Activated CD8-positive, alpha-beta T cell treated with anti-CD3 and anti-CD28 coated beads, Interleukin-2, amount 10 ng/mL, durations not matched to agents 7 days and 5 days (primary cell): Measurements from ENCODE around the gene TJP1. TPM values are rescaled to one million over a fixed set of nuclear protein-coding genes. Genes with fewer than 3 reads are reported as not detected.

Experiments
- ATAC-seq: fragments of 150-1000 bp; cut with Tn5 transposase; one replicate; pipeline ENCODE4 v1.10.0; 2021; ENCODE audit warnings: moderate library complexity
- CTCF ChIA-PET: fragments of 350-600 bp; sonication (Branson Sonifier 250); formaldehyde crosslinking; loops from one replicate; lab custom pipeline; 2021; ENCODE audit warnings: antibody characterized with exemption; lab: Charles Lee
- POLR2A ChIA-PET: fragments of 350-600 bp; sonication (Branson Sonifier 250); formaldehyde crosslinking; loops from one replicate; lab custom pipeline; 2021; ENCODE audit warnings: antibody characterized with exemption; lab: Charles Lee
- DNase-seq: peaks from one replicate; pipeline ENCODE4 v3.0.0-alpha.2; 2020
- H3K27ac Mint-ChIP-seq: one replicate; pipeline ENCODE4 v1.8.0; 2021; ENCODE audit warnings: mild to moderate bottlenecking, mixed read lengths
- H3K27me3 Mint-ChIP-seq: one replicate; pipeline ENCODE4 v1.8.0; 2021; ENCODE audit warnings: low read depth, mixed read lengths
- H3K36me3 Mint-ChIP-seq: one replicate; pipeline ENCODE4 v1.8.0; 2021; ENCODE audit warnings: low read depth, mixed read lengths
- H3K4me1 Mint-ChIP-seq: one replicate; pipeline ENCODE4 v1.8.0; 2021; ENCODE audit warnings: low read depth, mixed read lengths
- H3K4me3 Mint-ChIP-seq: one replicate; pipeline ENCODE4 v1.8.0; 2021; ENCODE audit warnings: mild to moderate bottlenecking, mixed read lengths
- H3K9me3 Mint-ChIP-seq: one replicate; pipeline ENCODE4 v1.8.0; 2022; ENCODE audit warnings: mixed read lengths; ENCODE audit not compliant: insufficient read depth
- total RNA-seq, 2 experiments: library from RNA; stranded (reverse); gene quantifications; one replicate each; pipeline ENCODE4 v1.2.3, GENCODE V29; 2021

TJP1 gene
- total RNA-seq, 2 experiments from 2014 or later, result not detected

GRCh38 chr15:29813009-29813408 lies 9.3 kb downstream of the TJP1 start:
- peaks cover 46% of the 10 kb centered on the region for H3K27me3 Mint-ChIP-seq

GRCh38 chr15:29812384-29812694 lies 9.9 kb downstream of the TJP1 start:
- Mint-ChIP-seq H3K9me3 (no peaks in the 10 kb centered on the region), H3K4me3 (no peak overlapping the region), H3K27me3 (peaks cover 44% of the 10 kb centered on the region), H3K36me3 (peaks cover 5% of the 10 kb centered on the region), H3K4me1 (no peaks in the 10 kb centered on the region), H3K27ac (no peak overlapping the region)
- no peak for ATAC-seq
- ChIA-PET POLR2A (no interaction called here), CTCF (no interaction called here)
- no peak for DNase-seq

More at GRCh38 chr15:29813009-29813408, 9.3 kb downstream of the TJP1 start:
- no peaks in the 10 kb centered on the region for H3K4me1 Mint-ChIP-seq
- POLR2A ChIA-PET, result no interaction called here
- CTCF ChIA-PET, result no interaction called here
- DNase-seq (no peak), ATAC-seq (no peak)
- no peaks in the 10 kb centered on the region for H3K9me3 Mint-ChIP-seq
- no peak overlapping the region for H3K4me3 Mint-ChIP-seq
- peaks cover 5% of the 10 kb centered on the region for H3K36me3 Mint-ChIP-seq
- H3K27ac Mint-ChIP-seq, result no peak overlapping the region

- H3K4me3 Mint-ChIP-seq, result no peak overlapping the region
- H3K4me1 Mint-ChIP-seq, result no peaks in the 10 kb centered on the region
- ATAC-seq, result no peak
- no peaks in the 10 kb centered on the region for H3K9me3 Mint-ChIP-seq
- H3K36me3 Mint-ChIP-seq, result peaks cover 3% of the 10 kb centered on the region
- H3K27ac Mint-ChIP-seq, result no peak overlapping the region
- CTCF ChIA-PET, result no interaction called here
- no peak for DNase-seq
- POLR2A ChIA-PET, result no interaction called here
- peaks cover 44% of the 10 kb centered on the region for H3K27me3 Mint-ChIP-seq
Measured at GRCh38 chr15:29811691-29812383, 10.4 kb downstream of the TJP1 start.

GRCh38 chr15:29805708-29806104 lies 16.6 kb downstream of the TJP1 start:
- H3K4me1 Mint-ChIP-seq, result no peaks in the 10 kb centered on the region
- H3K9me3 Mint-ChIP-seq, result no peaks in the 10 kb centered on the region
- H3K27ac Mint-ChIP-seq, result no peak overlapping the region
- no peaks in the 10 kb centered on the region for H3K36me3 Mint-ChIP-seq
- ChIA-PET POLR2A (no interaction called here), CTCF (no interaction called here)
- no peak for ATAC-seq
- peaks cover 35% of the 10 kb centered on the region for H3K27me3 Mint-ChIP-seq
- no peak for DNase-seq
- H3K4me3 Mint-ChIP-seq, result no peak overlapping the region

- no peak overlapping the region for H3K27ac Mint-ChIP-seq
- H3K27me3 Mint-ChIP-seq, result peaks cover 34% of the 10 kb centered on the region
- H3K9me3 Mint-ChIP-seq, result no peaks in the 10 kb centered on the region
- no peaks in the 10 kb centered on the region for H3K36me3 Mint-ChIP-seq
- H3K4me1 Mint-ChIP-seq, result no peaks in the 10 kb centered on the region
- CTCF ChIA-PET, result no interaction called here
- ATAC-seq, result no peak
- POLR2A ChIA-PET, result no interaction called here
- no peak overlapping the region for H3K4me3 Mint-ChIP-seq
- DNase-seq, result no peak
Measured at GRCh38 chr15:29805043-29805707, 17.1 kb downstream of the TJP1 start.

GRCh38 chr15:29802411-29802810 lies 19.9 kb downstream of the TJP1 start:
- POLR2A ChIA-PET, result no interaction called here
- Mint-ChIP-seq H3K4me1 (no peaks in the 10 kb centered on the region), H3K27ac (no peak overlapping the region), H3K36me3 (no peaks in the 10 kb centered on the region), H3K4me3 (no peak overlapping the region), H3K9me3 (no peaks in the 10 kb centered on the region), H3K27me3 (peaks cover 34% of the 10 kb centered on the region)
- ATAC-seq, result no peak
- DNase-seq, result no peak
- CTCF ChIA-PET, result no interaction called here

- Mint-ChIP-seq H3K4me3 (no peak overlapping the region), H3K27me3 (peaks cover 25% of the 10 kb centered on the region), H3K27ac (no peak overlapping the region), H3K9me3 (no peaks in the 10 kb centered on the region), H3K36me3 (no peaks in the 10 kb centered on the region), H3K4me1 (no peaks in the 10 kb centered on the region)
- ChIA-PET CTCF (no interaction called here), POLR2A (no interaction called here)
- ATAC-seq (no peak), DNase-seq (no peak)
Measured at GRCh38 chr15:29800491-29801366, 21.5 kb downstream of the TJP1 start.

GRCh38 chr15:29799859-29800258 lies 22.4 kb downstream of the TJP1 start:
- H3K9me3 Mint-ChIP-seq, result no peaks in the 10 kb centered on the region
- ATAC-seq (no peak), DNase-seq (no peak)
- peaks cover 23% of the 10 kb centered on the region for H3K27me3 Mint-ChIP-seq
- no peaks in the 10 kb centered on the region for H3K4me1 Mint-ChIP-seq
- no peaks in the 10 kb centered on the region for H3K36me3 Mint-ChIP-seq
- no peak overlapping the region for H3K27ac Mint-ChIP-seq
- CTCF ChIA-PET, result no interaction called here
- POLR2A ChIA-PET, result no interaction called here
- no peak overlapping the region for H3K4me3 Mint-ChIP-seq

GRCh38 chr15:29795610-29796009 lies 26.7 kb downstream of the TJP1 start:
- ATAC-seq, result no peak
- H3K4me1 Mint-ChIP-seq, result no peaks in the 10 kb centered on the region
- ChIA-PET POLR2A (no interaction called here), CTCF (no interaction called here)
- no peaks in the 10 kb centered on the region for H3K9me3 Mint-ChIP-seq
- no peak overlapping the region for H3K4me3 Mint-ChIP-seq
- peaks cover 12% of the 10 kb centered on the region for H3K27me3 Mint-ChIP-seq
- H3K27ac Mint-ChIP-seq, result no peak overlapping the region
- H3K36me3 Mint-ChIP-seq, result no peaks in the 10 kb centered on the region
- no peak for DNase-seq

- Mint-ChIP-seq H3K36me3 (no peaks in the 10 kb centered on the region), H3K9me3 (no peaks in the 10 kb centered on the region), H3K27ac (no peak overlapping the region), H3K4me3 (no peak overlapping the region), H3K27me3 (peaks cover 9% of the 10 kb centered on the region), H3K4me1 (no peaks in the 10 kb centered on the region)
- ATAC-seq (no peak), DNase-seq (no peak)
- ChIA-PET CTCF (no interaction called here), POLR2A (no interaction called here)
Measured at GRCh38 chr15:29792426-29793159, 29.7 kb downstream of the TJP1 start.

- Mint-ChIP-seq H3K9me3 (no peaks in the 10 kb centered on the region), H3K27ac (no peak overlapping the region), H3K36me3 (no peaks in the 10 kb centered on the region), H3K27me3 (peaks cover 3% of the 10 kb centered on the region), H3K4me1 (no peaks in the 10 kb centered on the region), H3K4me3 (no peak overlapping the region)
- CTCF ChIA-PET, result no interaction called here
- POLR2A ChIA-PET, result no interaction called here
- no peak for DNase-seq
- no peak for ATAC-seq
Measured at GRCh38 chr15:29790607-29791006, 31.7 kb downstream of the TJP1 start.
